OCI-LY7 (cell line): Measurements from ENCODE around the gene LONP2. TPM values are rescaled to one million over a fixed set of nuclear protein-coding genes. Genes with fewer than 3 reads are reported as not detected.
A peak's percentile ranks its signal among the peaks of the same experiment; 100 is the strongest.

ENCODE experiments used
- BruUV-seq: library from RNA; stranded (reverse); fragments of 400-500 nt; replicated peaks from 2 replicates; lab custom pipeline; 2021; lab: Mats Ljungman, UMichigan
- CTCF ChIA-PET: fragments of 300-600 bp; sonication (Branson Sonifier 250); formaldehyde crosslinking; loops from one replicate; lab custom pipeline; 2022; ENCODE audit warnings: antibody characterized with exemption; ENCODE audit not compliant: unreplicated experiment; lab: Charles Lee
- POLR2A ChIA-PET: fragments of 300-600 bp; sonication (Branson Sonifier 250); formaldehyde crosslinking; loops from one replicate; lab custom pipeline; 2022; ENCODE audit warnings: antibody characterized with exemption; lab: Charles Lee
- DNase-seq: peaks from one replicate; pipeline ENCODE4 v3.0.0-alpha.2; 2015; ENCODE audit warnings: low spot score
- H2AFZ ChIP-seq: fragments of 200-600 bp; sonication (generic), shearing (Covaris generic); 2 replicates; pipeline ENCODE4 v1.6.1; 2014; ENCODE audit warnings: mild to moderate bottlenecking, antibody characterized with exemption, low read length, moderate library complexity
- H3K27ac ChIP-seq: fragments of 200-600 bp; sonication (generic); 2 replicates; pipeline ENCODE4 v1.5.1; 2014; ENCODE audit warnings: mixed run types, low read depth, mild to moderate bottlenecking, moderate library complexity, low read length, inconsistent platforms; ENCODE audit not compliant: poor library complexity, severe bottlenecking
- H3K36me3 ChIP-seq: fragments of 200-600 bp; sonication (generic); 2 replicates; pipeline ENCODE4 v1.6.1; 2014; ENCODE audit warnings: mild to moderate bottlenecking, antibody characterized with exemption, low read length, moderate library complexity, mixed read lengths; ENCODE audit not compliant: insufficient read depth
- H3K4me1 ChIP-seq: fragments of 200-600 bp; sonication (generic); 2 replicates; pipeline ENCODE4 v1.5.1; 2014; ENCODE audit warnings: mild to moderate bottlenecking, low read length; ENCODE audit not compliant: insufficient read depth, poor library complexity, severe bottlenecking
- H3K4me2 ChIP-seq: fragments of 200-600 bp; sonication (generic); 2 replicates; pipeline ENCODE4 v1.6.1; 2014; ENCODE audit warnings: mild to moderate bottlenecking, low read length
- H3K4me3 ChIP-seq: fragments of 200-600 bp; sonication (generic); 2 replicates; pipeline ENCODE4 v1.5.1; 2014; ENCODE audit warnings: mild to moderate bottlenecking, low read depth, low read length; ENCODE audit not compliant: poor library complexity, severe bottlenecking
- H3K79me2 ChIP-seq: fragments of 200-600 bp; sonication (generic); 2 replicates; pipeline ENCODE4 v1.6.1; 2016; ENCODE audit warnings: low read depth, mild to moderate bottlenecking, low read length, moderate library complexity, mixed read lengths; ENCODE audit not compliant: insufficient read depth
- H3K9me2 ChIP-seq: fragments of 200-600 bp; sonication (generic); 2 replicates; pipeline ENCODE4 v1.6.1; 2016; ENCODE audit warnings: mild to moderate bottlenecking, low read length, mixed read lengths; ENCODE audit not compliant: insufficient read depth
- H3K9me3 ChIP-seq: fragments of 200-600 bp; sonication (generic); 2 replicates; pipeline ENCODE4 v1.6.1; 2014; ENCODE audit warnings: mild to moderate bottlenecking, mixed run types, low read length, mixed read lengths
- H4K20me1 ChIP-seq: fragments of 200-600 bp; sonication (generic); 2 replicates; pipeline ENCODE4 v1.6.1; 2014; ENCODE audit warnings: mild to moderate bottlenecking, antibody characterized with exemption, low read length, moderate library complexity, mixed read lengths; ENCODE audit not compliant: insufficient read depth
- CTCF ChIP-seq: fragments of 200-600 bp; sonication (generic); conservative IDR thresholded peaks from 2 replicates; pipeline ENCODE4 v1.5.1; 2014; ENCODE audit warnings: mild to moderate bottlenecking, antibody characterized with exemption, low read length, moderate library complexity, mixed read lengths
- EZH2phosphoT487 ChIP-seq: fragments of 200-600 bp; sonication (generic); IDR thresholded peaks from 2 replicates; pipeline ENCODE4 v1.6.1; 2018; ENCODE audit warnings: low read depth, borderline replicate concordance, mild to moderate bottlenecking, mixed run types, antibody characterized with exemption, low read length, moderate library complexity, mixed read lengths
- intact Hi-C: fragments of 100-400 bp; cut with micrococcal nuclease; formaldehyde crosslinking; loops from one replicate; pipeline ENCODE4 v1.10.0; 2022; ENCODE audit not compliant: unreplicated experiment
- total RNA-seq, 2 experiments: library from RNA; depleted of rRNA in 1 of 2; stranded (reverse); fragments of >200 nt in 1 of 2; shearing (Covaris generic) in 1 of 2; gene quantifications; 2 replicates each; pipeline ENCODE4 v1.2.3, GENCODE V29; 2014 to 2022

Gene LONP2
- total RNA-seq, 2 experiments from 2014 or later: 13.0 to 23.3 TPM

DNA sequence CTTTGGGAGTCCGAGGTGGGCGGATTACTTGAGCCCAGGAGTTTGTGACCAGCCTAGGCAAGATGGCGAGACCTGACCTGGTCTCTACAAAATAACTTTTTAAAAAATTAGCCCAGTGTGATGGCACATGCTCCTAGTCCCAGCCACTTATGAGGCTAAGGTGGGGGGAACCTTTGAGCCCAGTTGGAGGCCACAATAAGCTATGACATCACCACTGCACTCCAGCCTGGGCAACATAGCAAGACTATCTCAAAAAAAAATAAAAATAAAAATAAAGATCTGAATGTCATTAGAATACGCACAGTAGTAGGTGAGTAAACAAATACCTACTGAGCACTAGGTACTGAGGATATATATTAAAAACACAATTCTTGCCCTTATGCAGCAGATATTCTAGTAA is 138.0 kb downstream of the LONP2 start:
- Histone ChIP-seq H3K4me2 (no peak overlapping the region), H3K27ac (no peak overlapping the region), H3K4me1 (peaks cover 17% of the 10 kb centered on the region), H3K79me2 (peaks cover 70% of the 10 kb centered on the region), H3K9me3 (no peaks in the 10 kb centered on the region), H3K36me3 (no peaks in the 10 kb centered on the region), H2AFZ (no peak overlapping the region), H4K20me1 (peaks cover 51% of the 10 kb centered on the region), H3K9me2 (no peaks in the 10 kb centered on the region), H3K4me3 (no peak overlapping the region)
- ChIA-PET CTCF (no interaction called here), POLR2A (interaction anchor here (2.0 kb wide), 1 partner anchor 15 kb away, joined by 11 read pairs; no protein-coding TSS in a partner anchor)
- no TSS peak for BruUV-seq
- DNase-seq: no peak
- no peak for TF ChIP-seq EZH2phosphoT487
- TF ChIP-seq CTCF: no peak
- intact Hi-C loops: loop anchor here (10.0 kb wide), 1 partner anchor 903 kb away; the partner anchor contains the start of gene CBLN1

- ChIA-PET CTCF (no interaction called here), POLR2A (interaction anchor here (1.1 to 2.0 kb wide), 3 partner anchors 14 to 45 kb away, joined by 3 to 11 read pairs (median 3); no protein-coding TSS in a partner anchor)
- no peaks in the 10 kb centered on the region for H3K9me2 ChIP-seq
- BruUV-seq: no TSS peak
- DNase-seq: no peak
- peak overlapping the region; percentile 89 for H3K4me2 ChIP-seq
- no peak for TF ChIP-seq CTCF
- no peak for TF ChIP-seq EZH2phosphoT487
- H3K79me2 ChIP-seq: peaks cover 61% of the 10 kb centered on the region
- no peak overlapping the region for H2AFZ ChIP-seq
- H3K4me3 ChIP-seq: peak overlapping the region; percentile 75
- intact Hi-C loops: loop anchor here (10.0 kb wide), 1 partner anchor 902 kb away; the partner anchor contains the start of gene CBLN1
- no peaks in the 10 kb centered on the region for H3K9me3 ChIP-seq
- peaks cover 17% of the 10 kb centered on the region for H3K4me1 ChIP-seq
- peaks cover 45% of the 10 kb centered on the region for H4K20me1 ChIP-seq
- no peak overlapping the region for H3K27ac ChIP-seq
- no peaks in the 10 kb centered on the region for H3K36me3 ChIP-seq
Observed at GRCh38 chr16:48383009-48383876, 139.1 kb downstream of the LONP2 start.
